Jurkat, Clone E6-1 (cell line): Measurements from ENCODE around the gene ZNF710.
"Not testable (repeated sequence)": the region's sequence is repeated elsewhere in the genome, so short reads cannot be mapped to it uniquely, and the experiment has no call there.

Source experiments
- DNase-seq: peaks from one replicate; pipeline ENCODE4 v3.0.0-alpha.2; 2011; ENCODE audit warnings: low read depth, low spot score
- H3K4me3 ChIP-seq: 2 replicates; pipeline ENCODE4 v1.5.1; 2011; ENCODE audit warnings: mild to moderate bottlenecking, low read length, control low read depth, moderate library complexity

Gene ZNF710

DNA sequence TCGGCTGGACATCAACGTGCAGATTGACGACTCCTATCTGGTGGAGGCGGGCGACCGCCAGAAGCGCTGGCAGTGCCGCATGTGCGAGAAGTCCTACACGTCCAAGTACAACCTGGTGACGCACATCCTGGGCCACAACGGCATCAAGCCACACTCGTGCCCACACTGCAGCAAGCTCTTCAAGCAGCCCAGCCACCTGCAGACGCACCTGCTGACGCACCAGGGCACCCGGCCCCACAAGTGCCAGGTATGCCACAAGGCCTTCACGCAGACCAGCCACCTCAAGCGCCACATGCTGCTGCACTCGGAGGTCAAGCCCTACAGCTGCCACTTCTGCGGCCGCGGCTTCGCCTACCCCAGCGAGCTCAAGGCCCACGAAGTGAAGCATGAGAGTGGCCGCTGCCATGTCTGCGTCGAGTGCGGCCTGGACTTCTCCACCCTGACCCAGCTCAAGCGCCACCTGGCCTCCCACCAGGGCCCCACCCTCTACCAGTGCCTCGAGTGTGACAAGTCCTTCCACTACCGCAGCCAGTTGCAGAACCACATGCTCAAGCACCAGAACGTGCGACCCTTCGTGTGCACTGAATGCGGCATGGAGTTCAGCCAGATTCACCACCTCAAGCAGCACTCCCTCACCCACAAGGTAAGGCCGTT is 67.0 kb downstream of the ZNF710 start:
- H3K4me3 ChIP-seq, result no peak overlapping the region
- DNase-seq, result no peak

DNA sequence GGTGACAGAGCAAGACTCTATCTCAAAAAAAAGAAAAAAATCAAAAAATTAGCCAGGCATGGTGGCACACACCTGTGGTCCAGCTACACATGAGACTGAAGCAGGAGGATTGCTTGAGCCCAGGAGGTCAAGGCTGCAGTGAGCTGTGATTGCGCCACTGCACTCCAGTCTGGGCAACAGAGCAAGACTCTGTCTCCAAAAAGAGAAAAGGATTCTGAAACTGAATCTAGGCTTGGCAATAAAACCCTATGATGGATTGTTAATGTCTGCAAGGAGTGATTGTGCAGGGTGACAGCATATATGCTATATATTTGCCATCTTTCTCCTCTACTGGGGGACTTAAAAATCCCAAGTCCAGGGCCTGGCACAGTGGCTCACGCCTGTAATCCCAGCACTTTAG is 69.5 kb downstream of the ZNF710 start:
- H3K4me3 ChIP-seq, DNase-seq: not testable (repeated sequence)

DNA sequence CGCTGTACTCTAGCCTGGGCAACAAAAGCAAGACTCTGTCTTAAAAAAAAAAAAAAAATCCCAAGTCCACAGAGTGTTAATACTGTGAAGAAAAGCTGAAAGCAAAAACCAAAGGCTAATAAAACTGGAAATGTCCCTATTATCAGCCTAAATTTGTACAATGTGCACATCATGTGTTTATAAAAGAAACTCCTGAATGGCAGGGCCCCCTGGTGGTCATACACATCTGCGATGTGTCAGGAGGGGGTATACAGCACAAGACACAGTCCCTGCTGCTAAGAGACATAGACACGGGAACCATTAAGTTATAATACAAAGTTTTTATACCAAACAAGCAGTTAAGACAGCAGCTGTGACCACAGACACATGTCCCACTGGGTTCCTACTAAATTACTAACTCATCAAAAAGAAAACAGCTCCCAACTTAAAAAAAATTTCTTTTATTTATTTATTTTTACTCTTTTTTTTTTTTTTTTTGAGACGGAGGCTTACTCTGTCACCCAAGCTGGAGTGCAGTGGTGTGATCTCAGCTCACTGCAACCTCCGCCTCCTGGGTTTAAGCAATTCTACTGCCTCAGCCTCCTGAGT is 70.2 kb downstream of the ZNF710 start:
- no peak overlapping the region for H3K4me3 ChIP-seq
- peak; percentile 82 for DNase-seq

DNA sequence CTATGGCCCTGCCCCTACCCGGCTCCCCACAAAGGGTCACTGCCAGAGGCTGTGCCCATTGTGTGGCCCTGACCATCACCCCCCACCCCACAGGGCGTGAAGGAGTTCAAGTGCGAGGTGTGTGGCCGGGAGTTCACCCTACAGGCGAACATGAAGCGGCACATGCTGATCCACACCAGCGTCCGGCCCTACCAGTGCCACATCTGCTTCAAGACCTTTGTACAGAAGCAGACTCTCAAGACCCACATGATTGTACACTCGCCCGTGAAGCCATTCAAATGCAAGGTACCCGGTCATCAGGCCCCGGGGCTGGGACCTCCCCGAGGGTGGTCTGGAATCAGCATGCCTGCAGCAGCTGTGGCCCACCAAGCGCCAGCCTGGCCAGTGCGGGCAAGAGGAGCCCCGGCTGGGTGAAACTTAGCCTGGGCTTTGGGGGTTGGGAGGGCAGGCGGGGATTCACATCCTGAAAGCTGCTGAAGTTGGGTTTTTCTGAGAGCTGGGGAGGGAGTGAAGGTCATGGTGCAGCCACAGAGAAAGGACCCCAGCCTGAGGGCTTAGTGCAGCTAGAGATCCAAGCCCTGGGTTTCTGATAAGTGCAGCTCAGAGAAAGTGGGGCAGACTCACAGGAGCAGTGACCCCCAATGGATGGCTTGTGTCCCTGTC is 72.0 kb downstream of the ZNF710 start:
- DNase-seq, result no peak
- no peak overlapping the region for H3K4me3 ChIP-seq

DNA sequence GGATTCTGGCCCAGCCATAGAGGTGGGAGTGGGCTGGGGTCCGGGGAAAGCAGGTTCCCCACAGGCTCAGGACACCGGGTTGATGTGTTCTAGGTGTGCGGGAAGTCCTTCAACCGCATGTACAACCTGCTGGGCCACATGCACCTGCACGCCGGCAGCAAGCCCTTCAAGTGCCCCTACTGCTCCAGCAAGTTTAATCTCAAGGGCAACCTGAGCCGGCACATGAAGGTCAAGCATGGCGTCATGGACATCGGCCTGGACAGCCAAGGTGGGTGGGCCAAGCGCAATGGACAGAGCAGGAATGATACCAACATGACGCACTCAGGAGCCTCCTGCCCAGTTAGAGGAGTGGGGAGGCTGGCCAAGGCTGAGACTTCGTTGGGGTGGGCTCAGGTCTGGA is 72.9 kb downstream of the ZNF710 start:
- no peak overlapping the region for H3K4me3 ChIP-seq
- no peak for DNase-seq

DNA sequence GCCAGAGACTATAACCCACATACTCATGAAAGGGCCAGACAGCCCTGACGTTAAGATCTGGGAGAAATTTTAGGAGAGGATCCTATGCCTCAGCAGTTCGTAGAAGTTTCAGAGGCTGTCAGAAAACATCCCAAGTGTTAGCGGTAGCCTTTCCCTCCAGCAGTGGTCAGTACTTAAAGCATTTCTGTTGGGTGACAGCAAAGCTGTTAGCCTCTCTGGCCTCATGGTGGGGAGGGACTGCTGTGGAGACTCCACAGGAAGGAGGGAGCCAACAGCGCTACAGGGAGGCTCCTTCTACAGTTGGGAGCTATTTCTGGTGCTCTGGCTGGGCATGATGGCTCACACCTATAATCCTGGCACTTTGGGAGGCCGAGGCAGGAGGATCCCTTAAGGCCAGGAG is 73.8 kb downstream of the ZNF710 start:
- DNase-seq, result no peak
- H3K4me3 ChIP-seq, result no peak overlapping the region

DNA sequence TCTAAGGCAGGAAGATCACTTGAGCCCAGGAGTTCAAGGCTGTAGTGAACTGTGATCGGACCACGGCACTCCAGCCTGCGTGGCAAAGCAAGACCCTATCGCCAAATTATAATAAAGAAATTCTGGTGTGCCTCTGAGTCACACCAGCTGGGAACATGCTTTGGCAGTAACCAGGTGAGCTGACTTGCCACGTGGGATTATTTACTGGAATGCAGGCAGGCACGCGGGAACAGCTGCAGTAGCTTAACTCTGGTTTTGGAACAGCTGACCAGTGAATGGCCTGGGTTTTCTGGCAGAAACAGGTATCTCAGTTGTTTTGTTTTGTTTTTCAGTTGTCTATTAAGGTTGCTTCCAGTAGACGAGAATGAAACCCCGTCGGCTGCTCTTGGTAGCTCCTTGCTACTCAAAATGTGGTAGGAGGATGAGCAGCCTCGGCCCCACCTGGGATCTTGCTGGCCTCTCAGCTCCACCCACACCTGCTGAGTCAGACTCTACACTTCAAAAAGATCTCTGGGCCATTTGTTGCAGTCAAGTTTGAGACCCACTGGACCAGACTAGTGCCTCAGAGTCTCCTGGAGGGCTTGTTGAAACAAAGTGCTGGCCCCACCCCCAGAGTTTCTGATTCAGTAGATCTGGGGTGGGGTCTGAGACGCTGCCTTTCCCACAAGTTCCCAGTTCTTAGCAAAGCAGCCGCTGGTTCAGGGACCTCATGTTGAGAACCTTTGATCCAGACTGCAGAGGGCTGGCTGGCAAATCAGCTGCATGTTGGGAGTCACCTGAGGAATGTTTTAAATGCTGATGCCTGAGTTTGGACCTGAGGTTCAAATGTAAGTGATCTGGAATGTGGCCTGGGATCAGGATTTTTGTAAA is 74.5 kb downstream of the ZNF710 start:
- no peak for DNase-seq
- no peak overlapping the region for H3K4me3 ChIP-seq

DNA sequence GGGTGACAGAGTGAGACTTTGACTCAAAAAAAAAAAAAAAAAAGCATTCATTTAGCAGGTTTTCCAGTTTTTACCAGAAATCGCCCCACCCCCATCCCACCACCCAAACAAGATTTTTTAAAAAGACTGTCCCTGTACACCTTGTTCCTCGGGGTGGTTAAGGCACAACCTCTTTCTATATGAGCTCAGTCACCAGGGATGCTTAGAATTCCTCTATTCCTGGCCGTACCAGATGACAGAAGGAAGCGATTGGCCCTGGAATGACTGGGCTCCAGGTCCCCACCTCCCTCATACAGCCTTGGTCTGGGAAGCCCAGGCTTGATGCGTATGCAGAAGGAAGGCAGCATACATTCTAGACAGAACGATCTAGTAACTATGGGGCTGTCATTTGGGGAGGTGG is 75.6 kb downstream of the ZNF710 start:
- DNase-seq, result no peak
- H3K4me3 ChIP-seq, result no peak overlapping the region

DNA sequence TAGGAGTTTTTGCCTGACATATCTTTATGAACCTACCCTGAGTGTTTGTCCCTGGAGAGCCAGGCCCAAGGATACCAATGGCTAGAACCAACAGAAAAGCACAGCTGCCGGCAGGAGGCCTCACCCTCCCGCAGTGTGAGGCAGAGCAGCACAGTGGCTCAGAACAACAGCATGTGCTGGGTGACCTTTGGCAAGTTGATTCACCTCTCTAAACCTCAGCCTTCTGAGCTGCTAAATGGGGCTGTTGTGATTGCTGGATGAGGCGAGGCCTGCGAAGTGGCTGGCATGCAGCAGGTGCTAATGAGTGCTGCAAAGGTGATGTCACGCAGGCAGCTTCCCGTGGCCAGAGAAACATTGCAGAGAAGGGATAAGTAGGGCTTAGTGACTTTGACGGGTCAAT is 77.8 kb downstream of the ZNF710 start:
- DNase-seq, result no peak
- H3K4me3 ChIP-seq, result no peak overlapping the region

DNA sequence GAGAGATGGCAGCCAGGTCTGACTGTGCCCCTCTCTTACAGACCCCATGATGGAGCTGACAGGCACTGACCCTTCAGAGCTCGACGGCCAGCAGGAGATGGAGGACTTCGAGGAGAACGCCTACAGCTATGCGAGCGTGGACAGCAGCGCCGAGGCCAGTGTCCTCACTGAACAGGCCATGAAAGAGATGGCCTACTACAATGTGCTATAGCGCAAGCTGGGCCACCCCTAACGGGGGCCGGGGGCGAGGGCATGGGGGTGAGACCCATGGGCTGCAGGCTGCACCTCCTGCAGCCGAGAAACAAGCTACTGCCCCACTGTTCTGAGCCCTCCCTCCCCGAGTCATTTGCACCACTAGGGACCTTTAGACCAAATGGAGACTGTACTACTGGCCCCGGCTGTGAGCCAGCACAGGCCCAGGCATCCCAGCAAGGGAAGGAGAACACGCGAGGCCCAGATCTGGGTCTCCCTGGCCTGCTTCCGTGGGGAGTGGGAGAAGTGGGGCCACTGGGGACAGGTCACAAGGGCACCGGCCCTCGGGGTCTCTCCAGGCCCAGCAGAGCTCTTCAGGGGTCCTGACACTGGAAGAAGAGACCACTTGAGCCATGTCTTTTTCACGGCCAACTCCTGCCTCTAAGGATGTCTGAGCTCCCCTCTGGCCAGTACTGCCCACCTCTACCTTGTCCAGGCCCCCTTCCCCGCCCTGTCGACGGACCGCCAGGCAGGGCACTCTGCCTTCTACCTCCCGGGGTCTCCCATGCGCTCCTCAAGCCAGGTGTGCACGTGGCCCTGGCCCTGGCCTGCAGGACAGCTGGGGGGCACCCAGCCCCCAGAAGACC is 78.7 kb downstream of the ZNF710 start:
- no peak for DNase-seq
- no peak overlapping the region for H3K4me3 ChIP-seq

DNA sequence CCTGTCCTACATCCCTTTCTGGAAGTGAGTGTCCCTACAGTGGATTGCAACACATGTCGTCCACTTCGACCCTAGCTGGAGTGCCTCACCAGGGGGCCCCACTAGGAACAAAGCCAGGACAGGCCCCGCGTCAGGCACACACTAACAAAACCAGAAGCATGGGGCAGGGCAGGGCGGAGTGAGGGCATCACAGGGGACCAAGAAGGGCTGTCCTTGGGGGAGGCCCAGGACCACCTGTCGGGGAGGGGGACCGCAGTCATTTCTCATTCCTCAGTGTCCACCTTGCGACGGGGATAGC is 79.3 kb downstream of the ZNF710 start:
- DNase-seq, result no peak
- H3K4me3 ChIP-seq, result no peak overlapping the region

DNA sequence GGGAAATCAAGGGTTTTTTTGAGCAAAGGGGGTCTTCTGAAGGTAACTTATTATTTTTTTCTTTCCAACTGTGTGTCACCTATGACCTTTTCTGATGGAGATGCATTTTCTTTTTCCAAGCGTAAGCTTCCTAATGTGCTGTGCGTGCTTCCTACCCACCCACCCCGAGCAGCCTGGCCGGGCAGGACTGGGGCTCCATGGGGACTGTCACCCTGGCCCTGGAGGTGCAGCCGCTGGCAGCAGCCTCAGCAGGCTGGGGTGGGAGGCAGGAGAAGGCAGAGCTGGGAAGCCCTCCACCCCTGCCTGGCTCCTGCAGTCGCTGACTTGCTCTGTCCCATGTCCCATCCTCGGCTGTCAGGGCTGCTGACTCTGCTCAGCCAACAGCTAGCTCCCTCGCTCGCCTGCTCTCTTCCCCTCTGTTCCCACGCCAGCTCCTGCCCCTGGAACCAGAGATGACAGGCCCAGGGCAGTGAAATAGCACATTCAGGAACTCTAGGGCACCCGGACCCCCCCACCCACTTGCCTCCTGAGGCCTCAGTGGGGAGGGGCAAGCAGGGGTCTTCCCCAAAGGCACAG is 79.8 kb downstream of the ZNF710 start:
- H3K4me3 ChIP-seq, result no peak overlapping the region
- DNase-seq, result no peak

DNA sequence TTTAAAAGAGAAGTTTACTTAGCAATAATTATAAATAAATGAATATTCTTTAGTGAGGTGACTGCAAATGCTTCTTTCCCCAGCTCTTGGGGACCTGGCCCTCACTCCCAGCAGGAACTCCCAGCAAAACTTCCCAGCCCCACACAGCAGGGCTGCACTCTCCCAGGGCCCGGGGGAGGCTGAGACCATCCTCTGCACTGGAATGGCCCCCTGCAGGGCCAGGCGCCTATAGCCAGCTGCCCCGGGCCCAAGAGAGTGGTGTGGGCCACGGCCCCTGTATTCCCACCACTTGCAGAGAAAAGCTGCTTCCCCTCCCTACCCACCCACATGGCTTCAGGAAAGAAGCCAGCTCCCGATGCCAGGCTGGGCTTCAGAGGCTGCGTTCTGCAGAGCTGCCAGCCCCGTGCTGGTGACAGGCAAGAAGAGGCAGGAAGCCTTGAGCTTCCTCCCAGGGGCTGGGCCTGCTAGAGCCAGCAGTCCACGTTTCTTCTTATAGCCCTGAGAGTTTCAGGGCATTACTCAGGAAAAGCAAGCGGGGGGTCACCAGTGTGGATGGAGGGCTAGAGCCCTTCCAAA is 81.1 kb downstream of the ZNF710 start:
- DNase-seq, result no peak

DNA sequence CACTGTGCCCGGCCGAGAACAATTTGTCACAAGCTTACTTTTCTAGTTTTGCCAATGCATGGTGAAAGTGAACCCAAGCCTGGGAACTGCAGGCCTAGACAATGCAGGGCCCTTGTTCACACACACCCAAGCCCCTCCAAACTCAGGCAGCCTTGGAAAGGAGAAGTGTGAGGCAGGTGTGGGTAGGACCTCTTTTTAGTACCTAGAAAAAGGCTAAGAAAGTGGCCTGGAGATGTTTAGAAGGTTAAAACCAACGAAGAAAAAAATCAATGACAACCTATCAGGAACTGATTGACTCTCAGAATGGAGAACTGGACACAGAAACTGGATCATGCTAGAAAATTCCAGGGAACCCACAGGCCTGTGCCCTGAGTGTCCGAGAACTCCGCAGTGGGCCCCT is 82.3 kb downstream of the ZNF710 start:
- H3K4me3 ChIP-seq, result no peak overlapping the region
- no peak for DNase-seq

More for the DNA sequence above, 81.1 kb downstream of the ZNF710 start:
- H3K4me3 ChIP-seq, result no peak overlapping the region

DNA sequence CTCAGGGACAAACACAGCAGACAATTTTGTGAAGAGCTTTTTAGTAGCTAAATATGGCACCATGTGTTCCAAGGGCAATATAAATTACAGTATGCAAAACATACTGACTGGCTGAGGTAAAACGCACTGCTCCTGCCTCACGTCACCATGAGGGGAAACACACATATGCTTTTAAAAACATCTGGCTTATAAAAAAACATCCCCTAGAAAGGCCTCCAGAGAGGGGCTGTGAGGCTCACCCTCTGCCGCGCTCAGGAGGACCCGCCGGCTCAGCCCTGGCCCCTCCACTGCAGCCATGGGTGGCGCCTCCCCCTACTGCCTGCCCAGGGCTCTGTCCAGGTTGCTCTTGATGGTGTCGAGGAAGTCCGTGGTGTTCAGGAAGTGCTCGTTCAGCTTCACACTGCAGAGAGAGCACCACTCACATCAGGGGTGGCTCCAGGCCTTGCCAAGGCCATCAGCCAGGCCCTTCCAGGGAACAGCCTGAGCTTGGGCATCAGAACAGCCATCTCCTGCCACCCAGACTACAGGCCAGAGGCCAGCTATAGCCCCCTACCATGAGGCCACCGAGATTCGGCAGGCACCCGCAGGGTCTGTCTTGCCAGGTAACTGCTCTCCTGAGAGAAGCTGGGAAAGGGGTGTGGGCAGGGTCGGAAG is 83.0 kb downstream of the ZNF710 start:
- H3K4me3 ChIP-seq, result no peak overlapping the region
- no peak for DNase-seq

DNA sequence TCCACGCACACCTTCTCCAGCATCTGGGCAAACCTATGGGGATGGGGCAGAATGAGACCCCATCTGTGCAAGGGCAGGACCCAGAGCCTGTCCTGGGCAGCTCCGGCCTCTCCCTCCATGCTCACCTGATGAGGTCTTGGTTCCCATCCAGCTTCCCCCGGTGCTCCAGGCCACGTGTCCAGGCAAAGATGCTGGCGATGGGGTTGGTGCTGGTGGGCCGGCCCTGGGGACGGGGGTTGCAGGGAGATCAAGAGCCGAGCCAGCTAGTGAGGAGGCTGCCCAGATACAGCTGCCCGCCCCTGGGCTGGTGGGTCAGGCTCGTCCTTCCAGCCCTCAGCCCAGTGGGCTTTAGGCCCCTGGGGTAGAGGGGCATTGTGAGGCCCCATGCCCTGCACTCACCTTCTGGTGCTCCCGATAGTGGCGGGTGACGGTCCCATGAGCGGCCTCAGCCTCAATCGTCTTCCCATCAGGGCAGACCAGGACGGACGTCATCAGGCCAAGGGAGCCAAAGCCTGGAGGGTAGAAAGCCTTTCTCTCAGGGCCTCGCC is 83.8 kb downstream of the ZNF710 start:
- H3K4me3 ChIP-seq, result no peak overlapping the region
- DNase-seq, result no peak

DNA sequence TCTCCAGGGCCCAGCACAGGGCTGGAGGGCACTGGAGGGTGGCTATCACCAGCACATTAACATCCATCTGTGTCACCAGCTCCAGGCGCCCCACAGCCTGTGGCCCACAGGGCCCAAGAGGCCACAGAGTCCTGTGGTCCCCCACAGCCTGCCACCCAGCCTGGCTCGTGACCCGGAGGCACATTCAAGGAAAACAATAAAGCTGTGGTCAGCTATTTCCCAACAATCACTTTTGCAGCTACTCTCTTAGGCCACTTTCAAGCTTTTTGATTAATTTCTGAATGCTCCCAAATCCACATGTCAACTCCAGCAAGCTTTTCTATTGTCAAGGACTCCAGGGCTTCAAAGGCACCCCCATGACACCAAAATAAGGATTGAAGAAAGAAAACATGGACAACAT is 84.4 kb downstream of the ZNF710 start:
- no peak overlapping the region for H3K4me3 ChIP-seq
- no peak for DNase-seq

DNA sequence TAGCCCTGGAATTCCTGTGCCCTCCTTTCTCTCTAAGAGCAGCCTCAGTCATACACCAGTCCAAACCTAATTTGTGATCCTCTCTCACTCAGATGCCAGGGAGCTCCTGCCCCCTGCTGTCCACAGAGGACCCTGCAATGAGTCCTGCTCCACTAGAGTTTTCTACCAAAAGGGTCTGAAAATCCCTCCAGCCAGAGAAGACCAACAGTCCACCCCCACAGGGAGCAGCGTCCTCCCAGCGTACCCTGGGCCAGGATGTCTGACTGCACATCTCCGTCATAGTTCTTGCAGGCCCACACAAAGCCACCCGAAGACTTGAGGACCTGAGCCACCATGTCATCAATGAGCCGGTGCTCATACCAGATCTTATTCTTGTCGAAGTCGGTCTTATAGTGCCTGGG is 85.7 kb downstream of the ZNF710 start:
- H3K4me3 ChIP-seq, result no peak overlapping the region
- DNase-seq, result peak; percentile 49
